ENCODE data around the gene CSTPP1. TPM values are rescaled to one million over a fixed set of nuclear protein-coding genes. Genes with fewer than 3 reads are reported as not detected.

The CSTPP1 gene
- polyA plus RNA-seq, 1 donor (not counting 4 experiments of a cell fraction or from before 2014, with no cell fraction given): 20.0 TPM

DNA sequence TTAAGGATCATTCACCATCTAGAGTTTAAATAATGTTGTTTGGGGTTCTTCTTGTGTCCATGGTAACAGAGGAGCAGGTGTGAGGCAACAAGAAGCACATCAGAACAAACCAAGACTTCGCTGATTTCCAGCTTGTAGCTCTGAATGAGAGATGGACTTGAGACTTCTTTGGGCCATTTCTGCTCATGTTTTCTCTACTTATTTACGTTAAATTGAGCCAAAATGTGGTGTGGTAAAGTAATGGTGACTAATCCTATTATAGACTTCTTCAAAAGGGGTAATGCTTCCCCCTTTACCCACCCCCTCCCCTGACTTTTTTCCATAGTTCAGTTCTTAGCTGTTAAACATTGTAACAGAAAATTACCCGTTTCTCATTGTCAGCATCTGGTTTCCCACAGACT, 65.2 kb downstream of the CSTPP1 start:
- no peaks in the 10 kb centered on the region for H3K36me3 ChIP-seq (ENCODE audit: control insufficient read depth in 2 of 2, extremely low read depth in 1 of 2, insufficient read depth in 2 of 2, low read length in 2 of 2)
- H3K4me2 ChIP-seq (ENCODE audit: control insufficient read depth, extremely low read depth, insufficient read depth, low read depth, low read length): no peak overlapping the region
- H3K9me3 ChIP-seq (ENCODE audit: control insufficient read depth, low read depth, low read length): no peaks in the 10 kb centered on the region
- no peak overlapping the region for H2AFZ ChIP-seq (ENCODE audit: control insufficient read depth, low read length)
- dilution Hi-C loops (cut with MboI; ENCODE audit: extremely low pct_ligation_motif_present, low sequenced_read_pairs): no loop called here
- no peak overlapping the region for H3K27ac ChIP-seq (ENCODE audit: control insufficient read depth, insufficient read depth, low read length)
- H3K79me2 ChIP-seq (ENCODE audit: control insufficient read depth, insufficient read depth, low read length): no peaks in the 10 kb centered on the region
- H3K4me1 ChIP-seq (ENCODE audit: control insufficient read depth, extremely low read depth, insufficient read depth, low read length): no peaks in the 10 kb centered on the region
- no peak overlapping the region for H3K4me3 ChIP-seq (ENCODE audit: control insufficient read depth in 2 of 3, extremely low read depth in 1 of 3, insufficient read depth in 2 of 3, low read depth in 1 of 3, low read length in 3 of 3)
- no peak for DNase-seq (ENCODE audit: low read depth, low spot score)
- no peak for FAIRE-seq
- no peaks in the 10 kb centered on the region for H4K20me1 ChIP-seq (ENCODE audit: control insufficient read depth, extremely low read depth, insufficient read depth, low read length)
- TF ChIP-seq, protein P1, sequence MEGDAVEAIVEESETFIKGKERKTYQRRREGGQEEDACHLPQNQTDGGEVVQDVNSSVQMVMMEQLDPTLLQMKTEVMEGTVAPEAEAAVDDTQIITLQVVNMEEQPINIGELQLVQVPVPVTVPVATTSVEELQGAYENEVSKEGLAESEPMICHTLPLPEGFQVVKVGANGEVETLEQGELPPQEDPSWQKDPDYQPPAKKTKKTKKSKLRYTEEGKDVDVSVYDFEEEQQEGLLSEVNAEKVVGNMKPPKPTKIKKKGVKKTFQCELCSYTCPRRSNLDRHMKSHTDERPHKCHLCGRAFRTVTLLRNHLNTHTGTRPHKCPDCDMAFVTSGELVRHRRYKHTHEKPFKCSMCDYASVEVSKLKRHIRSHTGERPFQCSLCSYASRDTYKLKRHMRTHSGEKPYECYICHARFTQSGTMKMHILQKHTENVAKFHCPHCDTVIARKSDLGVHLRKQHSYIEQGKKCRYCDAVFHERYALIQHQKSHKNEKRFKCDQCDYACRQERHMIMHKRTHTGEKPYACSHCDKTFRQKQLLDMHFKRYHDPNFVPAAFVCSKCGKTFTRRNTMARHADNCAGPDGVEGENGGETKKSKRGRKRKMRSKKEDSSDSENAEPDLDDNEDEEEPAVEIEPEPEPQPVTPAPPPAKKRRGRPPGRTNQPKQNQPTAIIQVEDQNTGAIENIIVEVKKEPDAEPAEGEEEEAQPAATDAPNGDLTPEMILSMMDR (optimal IDR thresholded peaks at IDR 0.05 in 1 of 3, IDR thresholded peaks at IDR 0.05 in 1 of 3, conservative IDR thresholded peaks at IDR 0.05 in 1 of 3; ENCODE audit: extremely low read depth in 1 of 3, insufficient read depth in 2 of 3, low read length in 3 of 3): no peak
- no peak for TF ChIP-seq EZH2 (IDR thresholded peaks at IDR 0.05; ENCODE audit: low read length)
- H3K27me3 ChIP-seq (ENCODE audit: control insufficient read depth, extremely low read depth, insufficient read depth, low read length): no peaks in the 10 kb centered on the region
- H3K9me1 ChIP-seq (ENCODE audit: control insufficient read depth, extremely low read depth, insufficient read depth, low read length): no peaks in the 10 kb centered on the region
- no peak overlapping the region for H3K9ac ChIP-seq (ENCODE audit: control insufficient read depth, extremely low read depth, insufficient read depth, low read length)

DNA sequence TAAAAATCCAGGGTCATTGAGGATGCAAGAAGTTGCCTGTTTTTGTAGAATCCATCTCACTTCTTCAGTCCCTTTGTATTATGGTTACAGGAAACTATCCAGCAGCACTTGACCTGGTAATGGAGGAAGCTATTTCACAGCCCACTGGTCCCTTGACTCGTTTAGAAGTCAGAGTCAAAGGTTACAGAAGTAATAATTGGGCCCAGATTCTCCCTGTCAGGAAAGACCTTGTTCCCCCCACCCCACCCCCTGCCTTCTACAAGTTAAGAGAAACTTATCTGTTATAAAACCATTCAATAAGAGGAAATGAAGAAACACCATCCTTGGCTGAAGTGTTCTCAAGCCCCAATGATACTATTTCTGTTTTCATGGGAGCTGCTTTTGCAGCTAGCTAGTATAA, 65.8 kb downstream of the CSTPP1 start:
- H3K9ac ChIP-seq (ENCODE audit: control insufficient read depth, extremely low read depth, insufficient read depth, low read length): no peak overlapping the region
- no peaks in the 10 kb centered on the region for H3K27me3 ChIP-seq (ENCODE audit: control insufficient read depth, extremely low read depth, insufficient read depth, low read length)
- H3K9me1 ChIP-seq (ENCODE audit: control insufficient read depth, extremely low read depth, insufficient read depth, low read length): no peaks in the 10 kb centered on the region
- dilution Hi-C loops (cut with MboI; ENCODE audit: extremely low pct_ligation_motif_present, low sequenced_read_pairs): no loop called here
- H4K20me1 ChIP-seq (ENCODE audit: control insufficient read depth, extremely low read depth, insufficient read depth, low read length): no peaks in the 10 kb centered on the region
- no peaks in the 10 kb centered on the region for H3K79me2 ChIP-seq (ENCODE audit: control insufficient read depth, insufficient read depth, low read length)
- no peaks in the 10 kb centered on the region for H3K4me1 ChIP-seq (ENCODE audit: control insufficient read depth, extremely low read depth, insufficient read depth, low read length)
- FAIRE-seq (no peak), DNase-seq (ENCODE audit: low read depth, low spot score) (no peak)
- no peak overlapping the region for H3K4me3 ChIP-seq (ENCODE audit: control insufficient read depth in 2 of 3, extremely low read depth in 1 of 3, insufficient read depth in 2 of 3, low read depth in 1 of 3, low read length in 3 of 3)
- no peak overlapping the region for H3K27ac ChIP-seq (ENCODE audit: control insufficient read depth, insufficient read depth, low read length)
- no peak overlapping the region for H2AFZ ChIP-seq (ENCODE audit: control insufficient read depth, low read length)
- H3K36me3 ChIP-seq (ENCODE audit: control insufficient read depth in 2 of 2, extremely low read depth in 1 of 2, insufficient read depth in 2 of 2, low read length in 2 of 2): no peaks in the 10 kb centered on the region
- H3K4me2 ChIP-seq (ENCODE audit: control insufficient read depth, extremely low read depth, insufficient read depth, low read depth, low read length): no peak overlapping the region
- no peaks in the 10 kb centered on the region for H3K9me3 ChIP-seq (ENCODE audit: control insufficient read depth, low read depth, low read length)
- TF ChIP-seq, protein P1 (optimal IDR thresholded peaks at IDR 0.05 in 1 of 3, IDR thresholded peaks at IDR 0.05 in 1 of 3, conservative IDR thresholded peaks at IDR 0.05 in 1 of 3; ENCODE audit: extremely low read depth in 1 of 3, insufficient read depth in 2 of 3, low read length in 3 of 3): no peak
- no peak for TF ChIP-seq EZH2 (IDR thresholded peaks at IDR 0.05; ENCODE audit: low read length)
